Hair follicular keratinocyte (primary cell): ENCODE results near the gene GNE. TPM values are rescaled to one million over a fixed set of nuclear protein-coding genes. Genes with fewer than 3 reads are reported as not detected.

Experiments
- total RNA-seq: library from RNA; depleted of rRNA; stranded (reverse); fragments of >200 nt; gene quantifications from 2 replicates; pipeline ENCODE4 v1.2.3, GENCODE V29; 2015

GNE gene, protein sequence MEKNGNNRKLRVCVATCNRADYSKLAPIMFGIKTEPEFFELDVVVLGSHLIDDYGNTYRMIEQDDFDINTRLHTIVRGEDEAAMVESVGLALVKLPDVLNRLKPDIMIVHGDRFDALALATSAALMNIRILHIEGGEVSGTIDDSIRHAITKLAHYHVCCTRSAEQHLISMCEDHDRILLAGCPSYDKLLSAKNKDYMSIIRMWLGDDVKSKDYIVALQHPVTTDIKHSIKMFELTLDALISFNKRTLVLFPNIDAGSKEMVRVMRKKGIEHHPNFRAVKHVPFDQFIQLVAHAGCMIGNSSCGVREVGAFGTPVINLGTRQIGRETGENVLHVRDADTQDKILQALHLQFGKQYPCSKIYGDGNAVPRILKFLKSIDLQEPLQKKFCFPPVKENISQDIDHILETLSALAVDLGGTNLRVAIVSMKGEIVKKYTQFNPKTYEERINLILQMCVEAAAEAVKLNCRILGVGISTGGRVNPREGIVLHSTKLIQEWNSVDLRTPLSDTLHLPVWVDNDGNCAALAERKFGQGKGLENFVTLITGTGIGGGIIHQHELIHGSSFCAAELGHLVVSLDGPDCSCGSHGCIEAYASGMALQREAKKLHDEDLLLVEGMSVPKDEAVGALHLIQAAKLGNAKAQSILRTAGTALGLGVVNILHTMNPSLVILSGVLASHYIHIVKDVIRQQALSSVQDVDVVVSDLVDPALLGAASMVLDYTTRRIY
- 16.1 and 20.3 TPM in 2 replicates for total RNA-seq

DNA sequence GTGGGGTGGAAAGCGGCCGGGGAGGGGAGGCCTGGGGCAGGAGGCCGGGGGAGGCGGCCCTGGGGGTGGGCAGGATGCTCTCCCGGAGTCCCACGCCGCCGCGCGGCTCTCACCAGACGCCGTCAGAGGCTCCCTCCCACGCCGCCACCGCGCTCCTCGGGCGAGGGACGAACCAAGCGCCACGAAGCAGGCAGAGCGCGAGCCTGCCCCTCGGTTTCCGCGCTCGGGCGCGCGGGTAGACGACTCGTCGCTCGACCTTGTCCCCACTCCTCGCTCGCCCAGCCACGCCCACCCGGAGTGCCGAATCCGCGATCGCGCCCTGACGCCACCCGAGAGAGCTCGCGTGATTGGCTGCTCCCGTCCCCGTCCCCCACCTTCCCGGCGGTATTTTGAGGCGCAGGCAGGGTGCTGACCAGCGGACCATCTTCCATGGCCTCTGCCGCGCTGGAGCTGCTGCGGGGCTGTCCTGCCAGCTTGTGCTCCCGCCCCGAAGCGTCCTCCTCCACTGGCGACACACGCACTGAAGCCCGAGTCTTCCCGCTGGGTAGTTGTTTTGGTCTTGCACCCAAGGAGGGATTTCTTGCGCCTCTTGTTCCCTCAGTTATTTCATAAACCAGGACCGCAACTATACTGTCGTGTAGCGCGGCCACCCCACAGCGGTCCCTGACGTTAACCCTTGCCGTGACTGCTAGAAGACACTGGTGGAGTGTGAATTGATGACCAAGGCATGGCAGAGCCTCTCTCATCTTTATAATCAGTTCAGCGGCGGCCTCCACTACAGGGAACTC, at the start of gene GNE:
GNE (minus strand) TSS at position 241 of the 788 bp plus-strand sequence. CDS start 9,093 bp downstream, outside the sequence.

DNA sequence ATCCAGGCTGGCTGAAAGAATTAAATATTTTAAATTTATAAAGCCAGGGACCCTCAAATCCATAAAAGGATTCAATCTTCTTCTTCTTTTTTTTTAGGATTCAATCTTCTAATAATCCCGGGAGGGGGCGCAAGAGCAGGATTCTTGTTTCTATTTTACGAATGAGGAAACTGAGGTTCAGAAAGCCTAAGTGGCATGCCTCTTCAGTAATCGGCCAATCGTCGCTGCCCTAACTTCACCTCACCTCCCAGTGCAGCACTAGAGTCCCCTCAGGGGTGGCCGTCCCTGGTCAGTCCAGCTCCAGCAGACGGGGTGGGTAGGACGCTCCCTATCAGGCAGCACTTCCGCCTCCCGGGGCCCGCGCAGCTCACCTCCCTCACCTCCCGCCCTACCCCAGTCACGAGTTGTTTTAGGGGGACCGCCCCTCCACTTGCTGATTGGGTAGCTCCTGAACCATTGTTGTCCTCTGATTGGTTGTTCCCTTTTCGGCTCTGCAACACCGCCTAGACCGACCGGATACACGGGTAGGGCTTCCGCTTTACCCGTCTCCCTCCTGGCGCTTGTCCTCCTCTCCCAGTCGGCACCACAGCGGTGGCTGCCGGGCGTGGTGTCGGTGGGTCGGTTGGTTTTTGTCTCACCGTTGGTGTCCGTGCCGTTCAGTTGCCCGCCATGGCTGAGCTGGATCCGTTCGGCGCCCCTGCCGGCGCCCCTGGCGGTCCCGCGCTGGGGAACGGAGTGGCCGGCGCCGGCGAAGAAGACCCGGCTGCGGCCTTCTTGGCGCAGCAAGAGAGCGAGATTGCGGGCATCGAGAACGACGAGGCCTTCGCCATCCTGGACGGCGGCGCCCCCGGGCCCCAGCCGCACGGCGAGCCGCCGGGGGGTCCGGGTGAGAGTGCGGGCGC, 67.6 kb downstream of the GNE start, which contains the start of gene CLTA:
CLTA (plus strand) TSS at position 534 of the 902 bp plus-strand sequence; CDS start at position 670, 136 bp downstream.

DNA sequence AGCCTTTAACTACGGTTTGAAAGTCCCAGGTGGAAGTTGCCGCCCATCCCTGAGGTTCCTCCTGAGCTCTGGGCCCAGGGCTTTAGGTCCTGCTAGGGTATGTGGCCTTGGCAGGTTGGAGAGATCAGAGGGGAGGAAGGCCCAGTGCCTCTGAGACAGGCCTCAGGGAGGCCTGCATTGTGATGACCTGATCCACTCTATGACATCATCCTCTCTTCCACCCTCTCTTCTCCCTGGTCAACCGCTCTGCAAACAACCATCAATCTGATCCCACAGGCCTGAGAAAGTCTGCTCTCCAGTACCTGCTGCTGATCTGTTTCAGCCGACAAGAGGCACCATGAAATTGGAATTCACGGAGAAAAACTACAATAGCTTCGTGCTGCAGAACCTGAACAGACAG, 89.1 kb downstream of the GNE start, which contains the start of gene CCIN:
CCIN (plus strand) TSS at position 223 of the 400 bp plus-strand sequence; CDS start at position 338, 115 bp downstream.

Other genes starting within 250 kb of the GNE start
- gene RECK, start 221.5 kb downstream of the GNE start, total RNA-seq, result 1.7 and 3.2 TPM in 2 replicates
- 0.86 and 1.7 TPM in 2 replicates for gene GLIPR2, start 121.7 kb downstream of the GNE start, total RNA-seq
- gene CCIN, start 89.1 kb downstream of the GNE start, total RNA-seq, result not detected in 2 replicates
- gene CLTA, start 67.5 kb downstream of the GNE start, total RNA-seq, result 253 and 302 TPM in 2 replicates
- gene RNF38, start 141.8 kb upstream of the GNE start, total RNA-seq, result 3.5 and 8.0 TPM in 2 replicates